Pulmonary artery endothelial cell (primary cell): Measurements from ENCODE around the gene PRDM4. TPM values are rescaled to one million over a fixed set of nuclear protein-coding genes. Genes with fewer than 3 reads are reported as not detected.
A peak's percentile ranks its signal among the peaks of the same experiment; 100 is the strongest.

Source experiments
- DNase-seq: peaks from one replicate; pipeline ENCODE4 v3.0.0-alpha.2; 2011; ENCODE audit warnings: low read depth, low spot score
- total RNA-seq: library from RNA; depleted of rRNA; stranded (reverse); fragments of >200 nt; gene quantifications from 2 replicates; pipeline ENCODE4 v1.2.3, GENCODE V29; 2014

Gene PRDM4
- total RNA-seq = 22.2 and 22.5 TPM in 2 replicates

- DNase-seq = peak; percentile 79
Observed at GRCh38 chr12:107760809-107761501, at the start of gene PRDM4. Gene PRDM4 (minus strand): TSS chr12:107761137. CDS start chr12:107760515, 622 bp downstream.

GRCh38 chr12:107807471-107808150 lies 46.7 kb upstream of the PRDM4 start:
- no peak for DNase-seq

GRCh38 chr12:107805488-107806180 lies 44.7 kb upstream of the PRDM4 start:
- no peak for DNase-seq

- DNase-seq = no peak
Observed at GRCh38 chr12:107803092-107803491, 42.2 kb upstream of the PRDM4 start.

- no peak for DNase-seq
Observed at GRCh38 chr12:107801150-107801549, 40.2 kb upstream of the PRDM4 start.

- DNase-seq = no peak
Observed at GRCh38 chr12:107798580-107798979, 37.6 kb upstream of the PRDM4 start.

GRCh38 chr12:107794451-107794850 lies 33.5 kb upstream of the PRDM4 start:
- no peak for DNase-seq

- DNase-seq = no peak
Observed at GRCh38 chr12:107791465-107792089, 30.6 kb upstream of the PRDM4 start.

GRCh38 chr12:107788690-107789458 lies 27.9 kb upstream of the PRDM4 start:
- no peak for DNase-seq

- no peak for DNase-seq
Observed at GRCh38 chr12:107788281-107788680, 27.3 kb upstream of the PRDM4 start.

- DNase-seq = no peak
Observed at GRCh38 chr12:107783406-107784376, 22.8 kb upstream of the PRDM4 start.

- DNase-seq = no peak
Observed at GRCh38 chr12:107782067-107782466, 21.1 kb upstream of the PRDM4 start.

- DNase-seq = no peak
Observed at GRCh38 chr12:107780298-107780697, 19.4 kb upstream of the PRDM4 start.

GRCh38 chr12:107779077-107779831 lies 18.3 kb upstream of the PRDM4 start:
- no peak for DNase-seq

- no peak for DNase-seq
Observed at GRCh38 chr12:107778383-107779025, 17.6 kb upstream of the PRDM4 start.

GRCh38 chr12:107776171-107776570 lies 15.2 kb upstream of the PRDM4 start:
- DNase-seq = no peak

GRCh38 chr12:107775093-107775721 lies 14.3 kb upstream of the PRDM4 start:
- no peak for DNase-seq

- no peak for DNase-seq
Observed at GRCh38 chr12:107774349-107775029, 13.6 kb upstream of the PRDM4 start, which contains the start of gene ASCL4. Gene ASCL4 (plus strand): TSS chr12:107774704. CDS start chr12:107775219, 515 bp downstream.
